ELF-1 (cell line): ENCODE measurements around the gene IQGAP3.
A peak's percentile ranks its signal among the peaks of the same experiment; 100 is the strongest.

Experiments
- DNase-seq: peaks from one replicate; pipeline ENCODE4 v3.0.0-alpha.2; 2016; ENCODE audit warnings: low read depth, low spot score

Gene IQGAP3

GRCh38 chr1:156497743-156498431 is 74.5 kb downstream of the IQGAP3 start:
- DNase-seq, result no peak

GRCh38 chr1:156497078-156497742 is 75.2 kb downstream of the IQGAP3 start:
- no peak for DNase-seq

- no peak for DNase-seq
Measured at GRCh38 chr1:156496211-156496761, 76.1 kb downstream of the IQGAP3 start.

- DNase-seq, result peak; percentile 27
Measured at GRCh38 chr1:156495401-156496140, 76.8 kb downstream of the IQGAP3 start.

- DNase-seq, result no peak
Measured at GRCh38 chr1:156494309-156494895, 78.0 kb downstream of the IQGAP3 start.

- DNase-seq, result no peak
Measured at GRCh38 chr1:156493742-156494141, 78.6 kb downstream of the IQGAP3 start.

GRCh38 chr1:156493154-156493631 is 79.2 kb downstream of the IQGAP3 start:
- DNase-seq, result no peak

- DNase-seq, result no peak
Measured at GRCh38 chr1:156492591-156493080, 79.7 kb downstream of the IQGAP3 start.

- DNase-seq, result no peak
Measured at GRCh38 chr1:156492013-156492590, 80.3 kb downstream of the IQGAP3 start.

- DNase-seq, result no peak
Measured at GRCh38 chr1:156491151-156491949, 81.0 kb downstream of the IQGAP3 start.

- peak; percentile 66 for DNase-seq
Measured at GRCh38 chr1:156490401-156491032, 81.8 kb downstream of the IQGAP3 start.

GRCh38 chr1:156489935-156490293 is 82.5 kb downstream of the IQGAP3 start:
- no peak for DNase-seq

- peak; percentile 72 for DNase-seq
Measured at GRCh38 chr1:156489166-156489934, 83.0 kb downstream of the IQGAP3 start.

GRCh38 chr1:156488566-156489165 is 83.7 kb downstream of the IQGAP3 start:
- DNase-seq, result peak; percentile 61

GRCh38 chr1:156487862-156488261 is 84.5 kb downstream of the IQGAP3 start:
- DNase-seq, result no peak

GRCh38 chr1:156486421-156487344 is 85.7 kb downstream of the IQGAP3 start:
- DNase-seq, result no peak

- no peak for DNase-seq
Measured at GRCh38 chr1:156485984-156486383, 86.4 kb downstream of the IQGAP3 start.
